D721Med (cell line): ENCODE results near the gene PSMF1.

Experiments used
- DNase-seq: peaks from one replicate; pipeline ENCODE4 v3.0.0; 2011; ENCODE audit warnings: low spot score; ENCODE audit not compliant: insufficient read length
- FAIRE-seq: peaks from 2 replicates; lab custom pipeline; 2011; peaks lifted over from hg19 to GRCh38; lab: Jason Lieb, UNC
- CTCF ChIP-seq: IDR thresholded peaks from 2 replicates; pipeline ENCODE4 v1.5.1; 2012; ENCODE audit warnings: mild to moderate bottlenecking, control low read depth; ENCODE audit not compliant: insufficient read depth; ENCODE audit errors: missing control alignments

Gene PSMF1

GRCh38 chr20:1121429-1121828, 3.0 kb downstream of the PSMF1 start:
- TF ChIP-seq CTCF = no peak
- FAIRE-seq = no peak
- DNase-seq = no peak

GRCh38 chr20:1122388-1123315, 4.2 kb downstream of the PSMF1 start:
- DNase-seq = no peak
- TF ChIP-seq CTCF = no peak
- no peak for FAIRE-seq

GRCh38 chr20:1123666-1124065, 5.3 kb downstream of the PSMF1 start:
- no peak for TF ChIP-seq CTCF
- DNase-seq = no peak
- FAIRE-seq = no peak

- TF ChIP-seq CTCF = no peak
- no peak for DNase-seq
- no peak for FAIRE-seq
Measured at GRCh38 chr20:1124421-1124820, 6.0 kb downstream of the PSMF1 start.

GRCh38 chr20:1125277-1125676, 6.9 kb downstream of the PSMF1 start:
- FAIRE-seq = no peak
- no peak for TF ChIP-seq CTCF
- no peak for DNase-seq

- DNase-seq = no peak
- no peak for TF ChIP-seq CTCF
- no peak for FAIRE-seq
Measured at GRCh38 chr20:1127840-1128239, 9.4 kb downstream of the PSMF1 start.
